Measurements from ENCODE around the gene CATSPERB.
"Not testable (repeated sequence)": the region's sequence is repeated elsewhere in the genome, so short reads cannot be mapped to it uniquely, and the experiment has no call there.

Gene CATSPERB

DNA sequence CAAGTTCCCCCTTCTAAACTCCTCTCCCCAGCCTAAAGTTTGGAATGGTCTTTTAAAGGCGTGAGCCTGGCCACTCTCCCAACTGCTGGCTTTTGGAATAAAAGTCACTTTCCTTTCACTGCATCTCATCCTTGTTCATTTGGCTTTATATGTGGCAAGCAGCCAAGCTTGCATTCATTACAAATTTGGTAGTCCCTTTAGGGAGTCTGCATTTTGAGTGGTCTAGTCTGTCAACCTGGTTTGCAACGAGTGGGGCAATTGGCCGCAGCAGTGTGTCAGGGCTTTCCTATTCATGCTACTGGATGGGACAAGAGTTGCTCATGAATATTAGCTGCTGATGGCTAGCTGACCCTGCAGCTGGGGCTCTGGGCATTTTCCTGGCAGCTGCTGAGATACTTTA, 57.0 kb downstream of the CATSPERB start:
- WGBS (ENCODE audit: extremely low coverage, insufficient coverage, insufficient read length), result no CpG with 5 or more reads among the region's 3 CpGs
- H3K14ac ChIP-seq (ENCODE audit: low read length), result no peak overlapping the region

DNA sequence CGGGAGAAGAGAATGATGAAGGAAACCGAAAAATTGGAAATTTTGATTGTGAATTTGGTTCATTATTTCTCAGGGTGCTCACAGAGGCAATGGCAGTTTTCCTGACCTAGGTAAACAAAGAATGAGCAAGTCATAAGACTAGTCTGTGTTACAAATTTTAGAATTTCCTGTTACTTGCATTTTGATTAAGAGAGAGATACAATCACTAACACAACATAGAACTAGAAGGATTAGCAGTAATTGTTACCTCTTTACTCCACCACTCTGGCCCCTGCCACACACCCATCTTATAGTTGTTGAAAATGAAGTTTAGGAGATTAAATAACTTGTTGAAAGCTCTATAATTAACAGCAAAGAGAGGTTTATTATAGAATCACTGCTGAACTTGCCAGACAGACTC, 62.0 kb downstream of the CATSPERB start:
- Histone ChIP-seq H4K8ac (ENCODE audit: low read depth, low read length) (no peak overlapping the region), H3K18ac (ENCODE audit: low read length) (no peak overlapping the region), H3K9ac (ENCODE audit: low read length) (no peak overlapping the region), H2AFZ (ENCODE audit: insufficient read depth, low read length, poor library complexity) (no peak overlapping the region), H3K23ac (ENCODE audit: low read length) (no peak overlapping the region), H4K12ac (ENCODE audit: low read depth, low read length) (no peak overlapping the region), H3K4ac (ENCODE audit: low read depth, low read length) (no peak overlapping the region), H3K36me3 (ENCODE audit: control insufficient read depth in 1 of 2, insufficient read depth in 2 of 2, low read length in 2 of 2) (no peaks in the 10 kb centered on the region), H3K4me2 (ENCODE audit: low read length) (no peak overlapping the region), H3K27me3 (ENCODE audit: insufficient read depth, low read length) (no peaks in the 10 kb centered on the region), H4K91ac (ENCODE audit: low read depth, low read length) (no peak overlapping the region), H2AK5ac (ENCODE audit: low read length) (no peak overlapping the region), H3K79me2 (ENCODE audit: control insufficient read depth, insufficient read depth, low read length, poor library complexity) (no peaks in the 10 kb centered on the region), H3K4me1 (ENCODE audit: control insufficient read depth in 1 of 2, insufficient read depth in 2 of 2, low read length in 2 of 2) (no peaks in the 10 kb centered on the region), H2BK120ac (ENCODE audit: insufficient read depth, low read length, poor library complexity) (no peak overlapping the region), H3K27ac (ENCODE audit: low read depth, low read length) (no peak overlapping the region), H3K14ac (ENCODE audit: low read length) (no peak overlapping the region), H3K4me3 (ENCODE audit: low read depth, low read length) (no peak overlapping the region), H2BK12ac (ENCODE audit: low read length) (no peak overlapping the region), H3K9me3 (ENCODE audit: insufficient read depth, low read depth, low read length) (no peaks in the 10 kb centered on the region), H2BK5ac (ENCODE audit: low read depth, low read length, poor library complexity) (no peak overlapping the region), H3K79me1 (ENCODE audit: low read length) (no peaks in the 10 kb centered on the region)
- DNase-seq, result no peak
- WGBS (ENCODE audit: extremely low coverage, insufficient coverage, insufficient read length), result no CpG with 5 or more reads among the region's 2 CpGs

More for the DNA sequence above, 57.0 kb downstream of the CATSPERB start:
- Histone ChIP-seq H2BK120ac (ENCODE audit: insufficient read depth, low read length, poor library complexity) (no peak overlapping the region), H3K27me3 (ENCODE audit: insufficient read depth, low read length) (no peaks in the 10 kb centered on the region), H3K79me1 (ENCODE audit: low read length) (no peaks in the 10 kb centered on the region), H4K91ac (ENCODE audit: low read depth, low read length) (no peak overlapping the region), H4K8ac (ENCODE audit: low read depth, low read length) (no peak overlapping the region), H3K23ac (ENCODE audit: low read length) (no peak overlapping the region), H4K12ac (ENCODE audit: low read depth, low read length) (no peak overlapping the region), H3K9me3 (ENCODE audit: insufficient read depth, low read depth, low read length) (peaks cover 2% of the 10 kb centered on the region), H3K4me3 (ENCODE audit: low read depth, low read length) (peak overlapping the region; percentile 30), H2AFZ (ENCODE audit: insufficient read depth, low read length, poor library complexity) (no peak overlapping the region), H3K4me1 (ENCODE audit: control insufficient read depth in 1 of 2, insufficient read depth in 2 of 2, low read length in 2 of 2) (no peaks in the 10 kb centered on the region), H3K4me2 (ENCODE audit: low read length) (no peak overlapping the region), H3K18ac (ENCODE audit: low read length) (no peak overlapping the region), H2BK12ac (ENCODE audit: low read length) (no peak overlapping the region), H3K36me3 (ENCODE audit: control insufficient read depth in 1 of 2, insufficient read depth in 2 of 2, low read length in 2 of 2) (no peaks in the 10 kb centered on the region), H3K27ac (ENCODE audit: low read depth, low read length) (no peak overlapping the region), H3K4ac (ENCODE audit: low read depth, low read length) (no peak overlapping the region), H3K79me2 (ENCODE audit: control insufficient read depth, insufficient read depth, low read length, poor library complexity) (no peaks in the 10 kb centered on the region), H3K9ac (ENCODE audit: low read length) (no peak overlapping the region), H2AK5ac (ENCODE audit: low read length) (no peak overlapping the region), H2BK5ac (ENCODE audit: low read depth, low read length, poor library complexity) (no peak overlapping the region)
- DNase-seq, result no peak

DNA sequence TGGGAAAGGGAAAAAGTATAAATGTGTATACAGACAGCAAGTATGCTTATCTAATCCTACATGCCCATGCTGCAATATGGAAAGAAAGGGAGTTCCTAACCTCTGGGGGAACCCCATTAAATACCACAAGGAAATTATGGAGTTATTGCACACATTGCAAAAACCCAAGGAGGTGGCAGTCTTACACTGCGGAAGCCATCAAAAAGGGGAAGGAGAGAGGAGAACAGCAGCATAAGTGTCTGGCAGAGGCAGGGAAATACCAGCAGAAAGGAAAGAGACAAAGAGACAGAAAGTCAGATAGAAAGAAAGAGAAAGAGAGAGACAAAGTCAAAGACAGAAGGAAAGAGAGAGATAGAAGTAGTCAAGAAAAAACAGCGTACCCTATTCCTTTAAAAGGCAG, 64.8 kb downstream of the CATSPERB start:
- not testable (repeated sequence) for H3K27me3 ChIP-seq (ENCODE audit: insufficient read depth, low read length); H2AK5ac ChIP-seq (ENCODE audit: low read length); H2AFZ ChIP-seq (ENCODE audit: insufficient read depth, low read length, poor library complexity); H3K4me1 ChIP-seq (ENCODE audit: control insufficient read depth in 1 of 2, insufficient read depth in 2 of 2, low read length in 2 of 2); H3K18ac ChIP-seq (ENCODE audit: low read length); H4K8ac ChIP-seq (ENCODE audit: low read depth, low read length); H3K4ac ChIP-seq (ENCODE audit: low read depth, low read length); H3K79me2 ChIP-seq (ENCODE audit: control insufficient read depth, insufficient read depth, low read length, poor library complexity); H3K27ac ChIP-seq (ENCODE audit: low read depth, low read length); H2BK12ac ChIP-seq (ENCODE audit: low read length); H2BK5ac ChIP-seq (ENCODE audit: low read depth, low read length, poor library complexity); H3K4me2 ChIP-seq (ENCODE audit: low read length); H4K12ac ChIP-seq (ENCODE audit: low read depth, low read length); H3K23ac ChIP-seq (ENCODE audit: low read length); H3K79me1 ChIP-seq (ENCODE audit: low read length); H2BK120ac ChIP-seq (ENCODE audit: insufficient read depth, low read length, poor library complexity); DNase-seq; H4K91ac ChIP-seq (ENCODE audit: low read depth, low read length); H3K9ac ChIP-seq (ENCODE audit: low read length); H3K14ac ChIP-seq (ENCODE audit: low read length); H3K4me3 ChIP-seq (ENCODE audit: low read depth, low read length); H3K36me3 ChIP-seq (ENCODE audit: control insufficient read depth in 1 of 2, insufficient read depth in 2 of 2, low read length in 2 of 2); H3K9me3 ChIP-seq (ENCODE audit: insufficient read depth, low read depth, low read length)
- WGBS (ENCODE audit: extremely low coverage, insufficient coverage, insufficient read length), result no CpG with 5 or more reads among the region's 2 CpGs

DNA sequence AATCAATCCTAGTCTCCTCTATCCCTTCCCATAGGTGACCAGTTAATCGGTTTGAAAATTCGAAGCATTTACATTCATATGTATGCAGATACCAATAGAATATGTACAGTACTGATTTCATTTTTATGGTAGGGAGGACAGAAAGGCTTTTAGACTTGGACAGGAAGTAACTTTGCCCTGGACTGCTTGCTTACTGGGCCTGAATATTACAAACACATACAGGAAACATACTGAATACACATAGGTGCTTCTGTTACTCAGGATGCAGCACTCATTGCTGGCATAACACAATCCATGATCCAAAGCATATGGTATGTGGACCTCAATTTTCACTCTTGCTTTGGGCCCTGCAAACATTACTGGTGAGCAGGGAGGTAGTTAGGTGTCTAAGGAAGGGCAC, 71.1 kb downstream of the CATSPERB start:
- Histone ChIP-seq H3K27ac (ENCODE audit: low read depth, low read length) (no peak overlapping the region), H3K4me2 (ENCODE audit: low read length) (no peak overlapping the region), H3K9ac (ENCODE audit: low read length) (no peak overlapping the region), H2BK12ac (ENCODE audit: low read length) (no peak overlapping the region), H3K4me1 (ENCODE audit: control insufficient read depth in 1 of 2, insufficient read depth in 2 of 2, low read length in 2 of 2) (no peaks in the 10 kb centered on the region), H3K79me2 (ENCODE audit: control insufficient read depth, insufficient read depth, low read length, poor library complexity) (no peaks in the 10 kb centered on the region), H3K36me3 (ENCODE audit: control insufficient read depth in 1 of 2, insufficient read depth in 2 of 2, low read length in 2 of 2) (no peaks in the 10 kb centered on the region), H3K9me3 (ENCODE audit: insufficient read depth, low read depth, low read length) (no peaks in the 10 kb centered on the region), H3K14ac (ENCODE audit: low read length) (no peak overlapping the region), H2BK120ac (ENCODE audit: insufficient read depth, low read length, poor library complexity) (no peak overlapping the region), H3K23ac (ENCODE audit: low read length) (no peak overlapping the region), H4K12ac (ENCODE audit: low read depth, low read length) (no peak overlapping the region), H4K91ac (ENCODE audit: low read depth, low read length) (no peak overlapping the region), H3K4ac (ENCODE audit: low read depth, low read length) (no peak overlapping the region), H2AFZ (ENCODE audit: insufficient read depth, low read length, poor library complexity) (no peak overlapping the region), H4K8ac (ENCODE audit: low read depth, low read length) (no peak overlapping the region), H2BK5ac (ENCODE audit: low read depth, low read length, poor library complexity) (no peak overlapping the region), H3K18ac (ENCODE audit: low read length) (no peak overlapping the region), H2AK5ac (ENCODE audit: low read length) (no peak overlapping the region), H3K4me3 (ENCODE audit: low read depth, low read length) (no peak overlapping the region), H3K27me3 (ENCODE audit: insufficient read depth, low read length) (no peaks in the 10 kb centered on the region), H3K79me1 (ENCODE audit: low read length) (no peaks in the 10 kb centered on the region)
- WGBS (ENCODE audit: extremely low coverage, insufficient coverage, insufficient read length), result no CpG with 5 or more reads among the region's 2 CpGs
- no peak for DNase-seq
